ENCODE data around the gene FUT6.

- TF ChIP-seq CTCF (IDR thresholded peaks at IDR 0.05; ENCODE audit: low read depth, low read length) (no peak), MAX (IDR thresholded peaks at IDR 0.05; ENCODE audit: low read depth, low read length) (no peak), POLR2A (IDR thresholded peaks at IDR 0.05; ENCODE audit: extremely low read depth, insufficient read length) (no peak), MYC (IDR thresholded peaks at IDR 0.05; ENCODE audit: low read depth, low read length) (no peak)
Observed at GRCh38 chr19:5814852-5815246, 24.7 kb downstream of the FUT6 start.
